Heart left ventricle (tissue), 16 donors: ENCODE data around the gene CFAP58. TPM values are rescaled to one million over a fixed set of nuclear protein-coding genes. Genes with fewer than 3 reads are reported as not detected.

Source experiments
- ATAC-seq, 4 donors: fragments of 200-7000 bp; cut with Tn5 transposase; one replicate each; pipeline ENCODE4 v1.9.1; 2020 to 2022; ENCODE audit warnings: moderate library complexity in 4 of 4, mild to moderate bottlenecking in 3 of 4, moderate number of reproducible peaks in 1 of 4
- DNase-seq, 5 donors: peaks; one replicate each; pipeline ENCODE4 v3.0.0-alpha.2; 2020
- H3K27ac ChIP-seq, 12 donors: fragments of 200-600 bp; sonication (generic) in 4 of 12; one replicate each; pipeline versions ENCODE4 v1.5.0 to v1.8.0; 2016 to 2022; ENCODE audit warnings: mild to moderate bottlenecking in 2 of 12
- H3K27me3 ChIP-seq, 9 donors: fragments of 200-600 bp; sonication (generic) in 2 of 9; one replicate each; pipeline versions ENCODE4 v1.5.1 to v1.8.0; 2016 to 2022; ENCODE audit warnings: mild to moderate bottlenecking in 3 of 9
- H3K36me3 ChIP-seq, 9 donors: fragments of 200-600 bp; sonication (generic) in 2 of 9; one replicate each; pipeline versions ENCODE4 v1.5.0 to v1.8.0; 2018 to 2022; ENCODE audit warnings: mild to moderate bottlenecking in 2 of 9
- H3K4me1 ChIP-seq, 12 donors: fragments of 200-600 bp; sonication (generic) in 4 of 12; one replicate each; pipeline versions ENCODE4 v1.5.0 to v1.8.0; 2016 to 2022; ENCODE audit warnings: mild to moderate bottlenecking in 3 of 12
- H3K4me3 ChIP-seq, 12 donors: fragments of 200-600 bp; sonication (generic) in 4 of 12; one replicate each; pipeline versions ENCODE4 v1.5.0 to v1.8.0; 2017 to 2022; ENCODE audit warnings: mild to moderate bottlenecking in 9 of 12, moderate library complexity in 4 of 12
- H3K9me3 ChIP-seq, 12 donors: fragments of 200-600 bp; sonication (generic) in 4 of 12; one replicate each; pipeline versions ENCODE4 v1.5.0 to v1.8.0; 2016 to 2022; ENCODE audit warnings: mild to moderate bottlenecking in 1 of 12
- CTCF ChIP-seq, 12 donors: fragments of 200-600 bp; sonication (generic) in 4 of 12; IDR thresholded peaks; one replicate each; pipeline versions ENCODE4 v1.5.0 to v1.8.0; 2018 to 2022; ENCODE audit warnings: antibody characterized with exemption in 12 of 12, mild to moderate bottlenecking in 5 of 12
- POLR2A ChIP-seq, 2 donors: fragments of 450-650 bp; IDR thresholded peaks; one replicate each; pipeline ENCODE4 v1.6.1; 2017; ENCODE audit warnings: antibody characterized with exemption in 2 of 2, mild to moderate bottlenecking in 2 of 2, moderate library complexity in 2 of 2
- WGBS, 4 donors: extraction: QIAGEN DNeasy Blood & Tissue Kit in 2 of 4; methylation state at CpG; one replicate each; pipeline versions ENCODE4 v1.1.5 to v1.1.7; 2013 to 2018; 5-methylcytosine and 5-hydroxymethylcytosine counted together
- intact Hi-C, 10 donors: fragments of 100-400 bp; cut with DNase I; formaldehyde crosslinking; loops; one replicate each; pipeline versions ENCODE4 v1.11.1 to v1.14.2; 2022
- polyA plus RNA-seq, 2 donors: library from polyadenylated mRNA; stranded (reverse); fragments of 200-250 nt; gene quantifications; one replicate each; pipeline ENCODE4 v1.2.3, GENCODE V29; 2013
- total RNA-seq, 9 donors: library from RNA; depleted of rRNA in 2 of 9; stranded (reverse); fragments of >200 nt in 2 of 9; fragmentation: NEBNext Ultra II Directional in 3 of 9; extraction: Animal tissue kit (Norgen Biotek cat#: 25700) in 3 of 9; gene quantifications; one replicate each; pipeline versions ENCODE4 v1.1.0 to v1.2.4, GENCODE V29; 2016 to 2023
- donor health status: ischemic (EF 13 %, LVEDD 7.1; RV severe dilation, severe dysfunction).
- donor health status: healthy with polysubstance abuse.
- donor health status: DM: no; HTN: yes; CAD: no.
- donor health status: DM: no; HTN: no; CAD: no.
- donor health status: ischemic (EF 25% LVEDD 6.9; RV normal size, moderate dysfunction).
- donor health status: ischemic (EF 25% LVEDD 5.7; RV mildly dilated, moderate dysfunction).
- donor health status: healthy.
- donor health status: DM: yes; HTN: yes; CAD: no.
- donor health status: ischemic (EF 35%, LVEDD 5.7; RV mildly dilated, moderate dysfunction).
- donor health status: nonischemic (EF 11% LVEDD 7.7; RV severe dilation, severe dysfunction).
- donor health status: DM: yes; HTN: yes; CAD: no.
- donor health status: PGD.
- donor health status: ischemic (EF 29% LVEDD 5.4; RV normal size, mild dysfunction).
- donor health status: nonischemic (EF 23%, LVEDD 6.1; RV moderate dilation, normal function).

Gene CFAP58
- total and polyA plus RNA-seq, 11 donors = 0.62 to 4.9 (median 3.1) TPM

- Histone ChIP-seq H3K27ac (peak overlapping the region; percentile 89 to 100 (median 99)), H3K4me3 (peak overlapping the region in 2 of 12 donors; percentile 10 to 38), H3K9me3 (no peaks in the 10 kb centered on the region), H3K4me1 (peaks cover 41 to 98% (median 88%) of the 10 kb centered on the region in 12 donors), H3K27me3 (no peaks in the 10 kb centered on the region), H3K36me3 (peaks cover 0 to 12% (median 0%) of the 10 kb centered on the region in 9 donors)
- ATAC-seq (peak in 2 of 4 donors; percentile 25 to 27), DNase-seq (peak in 2 of 5 donors; percentile 27 to 57)
- WGBS, 4 donors = 40 to 44% (median 42%) methylated on average over 11 of the region's 11 CpGs
- intact Hi-C loops = no loop called here
- TF ChIP-seq CTCF (IDR thresholded peaks at IDR 0.05) = no peak
- TF ChIP-seq POLR2A (IDR thresholded peaks at IDR 0.05) = peak in 1 of 2 donors; percentile 10
These were observed 21.2 kb upstream of the CFAP58 start for GRCh38 chr10:104332243-104333031.

GRCh38 chr10:104333032-104333727 is 20.5 kb upstream of the CFAP58 start:
- WGBS, 4 donors = 53 to 72% (median 60%) methylated on average over 13 of the region's 13 CpGs
- Histone ChIP-seq H3K9me3 (no peaks in the 10 kb centered on the region), H3K36me3 (peaks cover 0 to 12% (median 0%) of the 10 kb centered on the region in 9 donors), H3K27ac (peak overlapping the region; percentile 89 to 100 (median 99)), H3K27me3 (no peaks in the 10 kb centered on the region), H3K4me1 (peaks cover 35 to 90% (median 80%) of the 10 kb centered on the region in 12 donors), H3K4me3 (peak overlapping the region in 1 of 12 donors; percentile 97)
- intact Hi-C loops = no loop called here
- TF ChIP-seq CTCF (IDR thresholded peaks at IDR 0.05) = no peak
- no peak for TF ChIP-seq POLR2A (IDR thresholded peaks at IDR 0.05)
- DNase-seq (peak in 2 of 5 donors; percentile 34 to 48), ATAC-seq (peak in 1 of 4 donors; percentile 10)

- H3K4me3 ChIP-seq = peak overlapping the region in 3 of 12 donors; percentile 2 to 97 (median 4)
- intact Hi-C loops = no loop called here
- no peaks in the 10 kb centered on the region for H3K27me3 ChIP-seq
- peaks cover 33 to 84% (median 74%) of the 10 kb centered on the region in 12 donors for H3K4me1 ChIP-seq
- TF ChIP-seq POLR2A (IDR thresholded peaks at IDR 0.05) (no peak), CTCF (IDR thresholded peaks at IDR 0.05) (no peak)
- H3K9me3 ChIP-seq = no peaks in the 10 kb centered on the region
- peak overlapping the region; percentile 89 to 100 (median 99) for H3K27ac ChIP-seq
- ATAC-seq (no peak), DNase-seq (peak in 2 of 5 donors; percentile 18 to 26)
- H3K36me3 ChIP-seq = peaks cover 0 to 12% (median 0%) of the 10 kb centered on the region in 9 donors
- WGBS, 4 donors = 41 to 52% (median 45%) methylated on average over 10 to 15 of the region's 15 CpGs
These were observed 19.8 kb upstream of the CFAP58 start for GRCh38 chr10:104333728-104334373.
